UCSD-AML1 (cell line): ENCODE results near the gene NFILZ.

Source experiments
- DNase-seq: peaks from one replicate; lab custom pipeline; 2025; ENCODE audit not compliant: unreplicated experiment; lab: John Stamatoyannopoulos, UW

The NFILZ gene

GRCh38 chr19:8641221-8641907 is 10.9 kb downstream of the NFILZ start:
- no peak for DNase-seq

- DNase-seq: no peak
Observed at GRCh38 chr19:8641908-8642547, 11.6 kb downstream of the NFILZ start.

DNA sequence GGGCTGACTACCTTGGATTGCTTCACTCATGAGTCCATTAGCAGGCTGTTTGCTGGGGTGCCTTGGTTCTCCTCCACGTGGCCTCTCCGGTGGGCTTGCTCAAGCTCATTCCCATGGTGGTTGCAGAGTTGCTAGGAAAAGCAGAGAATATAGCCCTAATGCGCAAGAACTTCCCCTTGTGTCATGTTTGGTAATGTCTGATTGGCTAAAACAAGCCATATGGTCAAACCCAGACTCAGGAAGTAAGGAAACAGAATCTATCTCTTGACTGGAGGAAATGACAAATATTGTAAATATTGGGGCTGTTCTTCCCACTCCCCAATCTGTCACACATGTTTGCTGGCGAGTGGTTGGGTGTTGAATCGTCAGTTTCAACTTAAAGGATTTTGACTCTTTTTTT is 12.1 kb downstream of the NFILZ start:
- DNase-seq: no peak

DNA sequence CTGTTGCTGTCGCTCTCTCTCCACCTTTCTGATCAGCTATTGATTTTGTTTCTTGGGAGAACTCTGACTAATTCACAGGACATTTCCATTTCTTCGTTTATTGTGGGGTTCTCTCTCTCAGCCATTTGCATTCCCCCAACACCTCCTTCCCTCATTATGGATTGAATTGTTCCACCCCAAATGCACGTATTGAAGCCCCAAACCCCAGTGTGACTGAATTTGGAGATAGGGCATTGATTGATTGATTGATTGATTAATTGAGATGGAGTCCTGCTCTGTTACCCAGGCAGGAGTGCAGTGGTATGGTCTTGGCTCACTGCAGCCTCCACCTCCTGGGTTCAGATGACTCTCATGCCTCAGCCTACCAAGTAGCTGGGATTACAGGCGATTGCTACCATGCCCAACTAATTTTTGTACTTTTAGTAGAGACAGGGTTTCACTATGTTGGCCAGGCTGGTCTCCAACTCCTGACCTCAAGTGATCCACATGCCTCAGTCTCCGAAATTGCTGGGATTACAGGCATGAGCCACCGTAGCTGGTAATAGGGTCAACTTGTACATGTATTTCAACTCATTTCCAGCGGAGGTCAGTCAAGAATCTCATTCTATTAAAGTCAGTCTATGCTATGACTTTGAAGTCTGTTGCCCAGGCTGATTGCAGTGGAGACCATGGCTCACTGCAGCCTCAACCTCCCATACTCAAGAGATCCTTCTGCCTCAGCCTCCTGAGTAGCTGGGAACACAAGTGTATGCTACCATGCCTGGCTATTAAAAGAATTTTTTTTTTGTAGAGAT is 13.6 kb downstream of the NFILZ start:
- no peak for DNase-seq

GRCh38 chr19:8648240-8648639 is 17.8 kb downstream of the NFILZ start:
- no peak for DNase-seq

DNA sequence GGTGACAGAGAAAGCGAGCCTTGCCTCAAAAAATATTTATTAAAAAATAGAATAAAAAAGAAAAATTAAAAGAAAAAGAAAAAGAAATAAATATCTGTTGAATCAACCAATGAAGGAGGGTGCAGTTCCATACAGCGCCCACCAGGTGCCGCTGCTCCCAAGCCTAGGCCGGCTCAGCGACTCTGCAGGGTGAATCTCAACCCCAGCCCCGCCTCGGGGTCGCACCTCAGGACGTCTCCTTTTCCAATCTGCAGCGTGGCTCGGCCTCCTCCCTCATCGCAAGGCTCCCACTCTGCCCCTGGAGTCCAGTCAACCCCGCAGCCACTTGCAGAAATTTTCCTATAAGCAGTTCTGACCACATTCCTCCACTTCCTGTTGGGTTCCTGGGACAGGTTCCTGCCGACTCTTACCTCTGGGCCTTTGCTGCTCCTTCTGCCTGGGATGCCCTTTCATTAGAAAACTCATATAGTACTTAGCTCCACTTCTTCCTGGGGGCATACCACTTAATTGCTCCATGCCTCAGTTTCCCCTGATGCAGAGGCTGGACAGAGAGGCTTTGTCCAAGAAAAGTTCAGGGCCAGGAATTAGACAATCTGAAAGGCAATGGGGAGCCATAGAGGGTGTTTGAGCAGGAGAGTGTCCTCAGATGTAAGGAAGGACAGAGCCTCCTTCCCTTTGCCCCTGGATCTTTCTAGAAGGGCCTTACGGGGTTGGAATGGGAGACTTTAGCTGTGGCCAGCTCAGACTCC is 24.3 kb downstream of the NFILZ start:
- peak; percentile 62 for DNase-seq

GRCh38 chr19:8655340-8655709 is 24.9 kb downstream of the NFILZ start:
- DNase-seq: no peak

GRCh38 chr19:8657869-8658268 is 27.4 kb downstream of the NFILZ start:
- no peak for DNase-seq

DNA sequence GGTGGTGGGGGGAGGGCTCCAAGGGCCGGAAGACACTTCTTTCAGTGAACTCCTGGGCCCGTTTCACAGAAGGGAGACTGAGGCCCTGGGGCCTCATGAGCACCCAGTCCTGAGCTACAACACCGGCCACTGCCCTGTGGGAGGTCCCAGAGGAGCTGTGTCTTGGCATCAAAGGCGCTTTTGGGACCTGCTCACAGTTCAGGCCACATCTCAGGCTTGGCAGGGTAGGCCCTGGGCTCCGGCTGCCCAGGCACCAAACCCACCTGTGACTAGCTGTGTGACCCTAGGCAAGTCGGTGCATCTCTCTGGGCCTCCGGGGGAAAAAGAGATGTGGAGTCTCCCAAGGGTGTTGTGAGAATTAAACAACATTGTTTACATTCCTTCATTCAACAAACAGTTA is 29.5 kb downstream of the NFILZ start:
- no peak for DNase-seq

GRCh38 chr19:8662263-8662662 is 31.8 kb downstream of the NFILZ start:
- no peak for DNase-seq

GRCh38 chr19:8663920-8664670 is 33.7 kb downstream of the NFILZ start:
- DNase-seq: no peak

DNA sequence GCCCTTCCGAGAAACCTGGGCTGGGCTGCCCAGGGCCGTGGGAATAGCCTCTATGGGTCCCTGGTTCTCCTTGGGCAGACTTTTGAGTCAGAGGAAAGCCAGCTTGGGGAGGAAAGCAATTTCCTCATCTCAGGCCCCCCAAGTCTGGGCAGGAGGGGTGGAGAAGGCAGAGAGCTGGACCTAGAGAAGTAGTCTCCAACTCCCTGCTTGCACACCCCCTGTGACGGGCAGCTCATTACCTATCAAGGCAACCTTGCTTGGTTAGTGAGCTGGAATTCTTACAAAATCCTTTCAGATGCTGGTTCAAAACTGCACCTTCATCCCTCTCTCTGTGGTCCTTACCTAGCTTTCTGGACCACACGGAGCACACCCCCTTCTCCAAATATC is 34.2 kb downstream of the NFILZ start:
- no peak for DNase-seq

- no peak for DNase-seq
Observed at GRCh38 chr19:8665468-8666213, 35.2 kb downstream of the NFILZ start.

DNA sequence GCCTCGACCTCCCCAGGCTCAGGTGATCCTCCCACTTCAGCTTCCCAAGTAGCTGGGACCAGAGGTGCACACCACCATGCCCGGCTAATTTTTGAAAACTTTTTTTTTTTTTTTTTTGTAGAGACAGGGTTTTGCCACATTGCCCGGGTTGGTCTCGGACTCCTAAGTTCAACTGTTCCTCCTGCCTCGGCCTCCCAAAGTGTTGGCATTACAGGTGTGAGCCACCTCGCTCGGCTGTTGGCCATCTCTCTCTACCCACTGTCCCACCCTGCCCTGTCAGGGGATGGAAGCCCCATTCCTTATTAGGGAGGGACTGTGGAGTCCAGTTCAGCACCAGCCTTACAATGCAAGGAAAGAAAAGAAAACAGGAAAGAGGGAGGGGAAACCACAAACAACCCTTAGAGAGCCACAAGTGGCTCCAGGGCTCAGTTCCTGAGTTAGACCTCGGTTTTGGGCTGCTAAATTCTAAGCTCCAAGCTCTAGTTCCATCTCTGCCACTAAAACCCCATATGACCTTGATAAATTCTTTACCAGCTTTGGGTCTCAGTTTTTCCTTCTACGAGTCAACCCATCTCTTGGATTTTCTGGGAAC is 36.5 kb downstream of the NFILZ start:
- peak; percentile 24 for DNase-seq

- DNase-seq: no peak
Observed at GRCh38 chr19:8673276-8673891, 43.0 kb downstream of the NFILZ start.

DNA sequence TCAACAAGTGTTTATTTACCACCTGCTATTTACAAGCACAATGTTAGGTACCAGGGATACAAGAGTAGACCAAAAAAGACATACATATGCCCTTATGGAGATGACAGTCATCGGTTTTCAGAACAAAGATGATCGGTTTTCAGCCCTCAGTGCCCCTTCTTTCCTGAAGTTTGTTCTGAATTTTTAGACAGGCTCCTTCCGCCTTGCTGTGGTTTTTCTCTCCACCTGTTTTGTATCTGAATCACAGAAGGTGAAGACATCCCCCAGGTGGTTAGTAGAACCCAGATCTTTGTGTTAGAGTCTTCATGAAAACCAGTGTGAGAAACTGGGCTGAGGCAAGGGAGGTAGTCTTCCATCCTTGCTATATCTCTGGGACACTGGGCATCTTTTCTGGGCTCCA is 44.6 kb downstream of the NFILZ start:
- DNase-seq: no peak

DNA sequence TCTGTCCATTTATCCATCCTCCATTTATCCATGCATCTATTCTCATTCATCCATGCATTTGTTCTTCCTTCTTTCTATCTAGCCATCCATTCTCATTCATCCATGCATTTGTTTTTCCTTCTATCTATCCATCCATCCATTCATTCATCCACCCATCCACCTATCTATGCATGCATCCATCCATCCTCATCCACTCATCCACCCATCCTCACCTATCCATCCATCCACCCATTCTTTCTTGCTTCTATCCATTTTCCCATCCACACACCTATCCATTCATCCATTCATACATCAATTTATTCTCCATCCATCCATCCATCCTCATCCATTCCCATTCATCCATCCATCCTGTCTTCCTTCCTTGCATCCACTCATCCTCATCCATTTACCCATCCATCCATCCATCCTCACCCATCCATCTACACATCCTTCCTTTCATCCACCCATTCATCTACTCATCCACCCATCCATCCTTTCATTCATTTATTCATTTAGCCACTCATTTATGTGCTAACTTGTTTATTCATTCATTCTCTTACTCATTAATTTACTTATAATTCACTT is 47.9 kb downstream of the NFILZ start:
- no peak for DNase-seq
